ENCODE data around the gene FABP2. TPM values are rescaled to one million over a fixed set of nuclear protein-coding genes. Genes with fewer than 3 reads are reported as not detected.

Gene FABP2
- total and polyA plus RNA-seq, 4 donors = 0.79 TPM; not detected in 3

DNA sequence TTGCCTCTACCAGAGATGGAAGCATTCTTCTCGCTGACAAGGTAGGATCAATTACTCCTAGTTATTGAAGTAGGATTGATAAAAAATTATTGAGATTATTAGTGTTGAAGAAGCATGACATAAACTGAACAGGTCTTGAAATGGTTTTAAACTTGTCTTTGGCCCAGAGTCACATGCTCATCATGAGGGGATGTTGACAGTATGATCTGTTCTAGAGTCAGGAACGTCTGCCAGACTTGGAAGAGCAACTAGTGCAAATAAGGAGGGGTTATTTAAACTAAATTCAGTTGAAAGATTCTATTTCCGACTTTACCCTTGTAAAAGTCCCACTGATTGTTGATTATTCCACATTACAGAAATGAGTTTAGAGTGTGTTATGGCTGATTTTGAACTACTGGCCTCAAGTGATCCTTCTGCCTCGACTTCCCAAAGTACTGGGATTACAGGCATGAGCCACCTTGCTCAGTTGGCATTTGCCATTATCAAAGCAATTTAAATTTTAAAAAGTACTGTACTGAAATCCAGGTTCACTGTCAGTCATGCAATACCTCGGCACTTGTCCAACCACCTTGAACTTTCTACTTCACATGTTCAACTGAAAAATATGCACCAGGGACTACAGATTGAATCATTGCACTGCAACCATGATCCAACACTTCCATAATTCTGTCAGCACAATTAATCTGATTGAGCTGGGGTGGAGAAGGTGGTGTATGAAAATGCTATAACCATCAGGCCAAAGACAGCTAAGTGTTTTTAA, 19.7 kb downstream of the FABP2 start (continued):
- TF ChIP-seq, protein P1, sequence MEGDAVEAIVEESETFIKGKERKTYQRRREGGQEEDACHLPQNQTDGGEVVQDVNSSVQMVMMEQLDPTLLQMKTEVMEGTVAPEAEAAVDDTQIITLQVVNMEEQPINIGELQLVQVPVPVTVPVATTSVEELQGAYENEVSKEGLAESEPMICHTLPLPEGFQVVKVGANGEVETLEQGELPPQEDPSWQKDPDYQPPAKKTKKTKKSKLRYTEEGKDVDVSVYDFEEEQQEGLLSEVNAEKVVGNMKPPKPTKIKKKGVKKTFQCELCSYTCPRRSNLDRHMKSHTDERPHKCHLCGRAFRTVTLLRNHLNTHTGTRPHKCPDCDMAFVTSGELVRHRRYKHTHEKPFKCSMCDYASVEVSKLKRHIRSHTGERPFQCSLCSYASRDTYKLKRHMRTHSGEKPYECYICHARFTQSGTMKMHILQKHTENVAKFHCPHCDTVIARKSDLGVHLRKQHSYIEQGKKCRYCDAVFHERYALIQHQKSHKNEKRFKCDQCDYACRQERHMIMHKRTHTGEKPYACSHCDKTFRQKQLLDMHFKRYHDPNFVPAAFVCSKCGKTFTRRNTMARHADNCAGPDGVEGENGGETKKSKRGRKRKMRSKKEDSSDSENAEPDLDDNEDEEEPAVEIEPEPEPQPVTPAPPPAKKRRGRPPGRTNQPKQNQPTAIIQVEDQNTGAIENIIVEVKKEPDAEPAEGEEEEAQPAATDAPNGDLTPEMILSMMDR (IDR thresholded peaks at IDR 0.05; ENCODE audit: low read depth, low read length, missing input control) = no peak
- TF ChIP-seq, protein P2, sequence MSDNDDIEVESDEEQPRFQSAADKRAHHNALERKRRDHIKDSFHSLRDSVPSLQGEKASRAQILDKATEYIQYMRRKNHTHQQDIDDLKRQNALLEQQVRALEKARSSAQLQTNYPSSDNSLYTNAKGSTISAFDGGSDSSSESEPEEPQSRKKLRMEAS (IDR thresholded peaks at IDR 0.05) = peak; percentile 46

DNA sequence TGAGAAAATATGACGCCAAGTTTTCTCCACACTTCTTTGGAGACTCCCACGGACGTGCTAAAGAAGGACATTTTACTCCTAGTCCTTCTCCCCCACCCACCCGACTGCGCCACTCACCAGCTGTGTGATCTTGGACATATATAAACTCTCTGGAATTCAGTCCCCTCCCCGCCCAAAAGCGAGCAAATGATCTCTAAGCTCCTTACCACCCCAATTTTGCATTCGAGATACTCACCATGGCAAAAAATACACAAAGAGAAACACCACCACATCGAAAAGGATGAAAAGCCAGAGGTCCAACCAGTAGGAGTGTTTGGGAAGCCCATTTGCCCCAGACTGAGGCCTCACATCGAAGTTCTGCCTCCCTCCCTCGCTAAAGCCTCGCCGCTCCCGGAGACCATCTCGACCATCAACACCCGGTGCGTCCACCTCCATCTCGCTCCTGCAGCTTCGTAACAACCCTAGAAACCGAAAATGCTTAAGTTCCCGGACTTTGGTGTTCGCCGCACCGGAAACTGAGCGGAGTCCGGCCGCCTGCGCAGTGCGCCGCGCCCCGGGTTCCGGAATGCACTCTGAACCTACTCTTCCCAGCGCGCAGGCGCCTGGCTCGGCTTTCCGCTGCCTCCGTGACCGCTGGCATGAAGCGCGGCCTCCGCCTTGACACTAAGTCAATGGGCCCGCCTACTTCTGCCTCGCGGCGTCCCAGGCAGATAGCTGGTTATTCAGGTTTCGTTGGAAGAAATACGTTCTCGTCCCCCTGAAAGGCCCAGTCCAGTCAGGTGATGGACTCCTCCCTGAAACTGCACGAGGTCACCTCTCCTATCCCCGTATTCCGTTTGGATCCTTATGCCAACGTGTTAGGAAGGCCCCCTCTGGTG, 21.6 kb downstream of the FABP2 start:
- Histone ChIP-seq H3K4me3 (ENCODE audit: low read depth in 1 of 3, low read length in 3 of 3) (peak overlapping the region; percentile 77 to 95 (median 94)), H3K36me3 (ENCODE audit: control insufficient read depth in 4 of 4, insufficient read depth in 3 of 4, low read depth in 1 of 4, low read length in 3 of 4) (peaks cover 3 to 9% (median 7%) of the 10 kb centered on the region in 4 donors), H3K27me3 (ENCODE audit: control insufficient read depth in 4 of 4, insufficient read depth in 4 of 4, low read length in 3 of 4) (no peaks in the 10 kb centered on the region), H3K4me1 (ENCODE audit: control insufficient read depth in 4 of 4, insufficient read depth in 4 of 4, low read length in 3 of 4) (peaks cover 5 to 23% (median 13%) of the 10 kb centered on the region in 4 donors), H3K27ac (ENCODE audit: low read depth in 1 of 2, low read length in 2 of 2) (peak overlapping the region; percentile 92 to 99), H3K9ac (ENCODE audit: low read depth in 1 of 2, low read length in 2 of 2) (peak overlapping the region; percentile 48 to 96), H3K9me3 (ENCODE audit: control insufficient read depth in 4 of 4, low read length in 3 of 4) (no peaks in the 10 kb centered on the region)
- DNase-seq (ENCODE audit: low spot score) = peak; percentile 88
- WGBS = under 1% methylated on average over 54 of the region's 54 CpGs
- no peak for TF ChIP-seq JUND (IDR thresholded peaks at IDR 0.05)
- TF ChIP-seq, protein P3, sequence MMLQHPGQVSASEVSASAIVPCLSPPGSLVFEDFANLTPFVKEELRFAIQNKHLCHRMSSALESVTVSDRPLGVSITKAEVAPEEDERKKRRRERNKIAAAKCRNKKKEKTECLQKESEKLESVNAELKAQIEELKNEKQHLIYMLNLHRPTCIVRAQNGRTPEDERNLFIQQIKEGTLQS (IDR thresholded peaks at IDR 0.05) = no peak
- TF ChIP-seq RAD21 (IDR thresholded peaks at IDR 0.05) = peak in 1 of 2 donors; percentile 35
- peak in 1 of 2 donors; percentile 64 for TF ChIP-seq EGR1 (IDR thresholded peaks at IDR 0.05; ENCODE audit: low read depth in 2 of 2)
- TF ChIP-seq, protein P4, sequence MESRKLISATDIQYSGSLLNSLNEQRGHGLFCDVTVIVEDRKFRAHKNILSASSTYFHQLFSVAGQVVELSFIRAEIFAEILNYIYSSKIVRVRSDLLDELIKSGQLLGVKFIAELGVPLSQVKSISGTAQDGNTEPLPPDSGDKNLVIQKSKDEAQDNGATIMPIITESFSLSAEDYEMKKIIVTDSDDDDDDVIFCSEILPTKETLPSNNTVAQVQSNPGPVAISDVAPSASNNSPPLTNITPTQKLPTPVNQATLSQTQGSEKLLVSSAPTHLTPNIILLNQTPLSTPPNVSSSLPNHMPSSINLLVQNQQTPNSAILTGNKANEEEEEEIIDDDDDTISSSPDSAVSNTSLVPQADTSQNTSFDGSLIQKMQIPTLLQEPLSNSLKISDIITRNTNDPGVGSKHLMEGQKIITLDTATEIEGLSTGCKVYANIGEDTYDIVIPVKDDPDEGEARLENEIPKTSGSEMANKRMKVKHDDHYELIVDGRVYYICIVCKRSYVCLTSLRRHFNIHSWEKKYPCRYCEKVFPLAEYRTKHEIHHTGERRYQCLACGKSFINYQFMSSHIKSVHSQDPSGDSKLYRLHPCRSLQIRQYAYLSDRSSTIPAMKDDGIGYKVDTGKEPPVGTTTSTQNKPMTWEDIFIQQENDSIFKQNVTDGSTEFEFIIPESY (IDR thresholded peaks at IDR 0.05) = peak; percentile 76
- no peak for TF ChIP-seq NR2F2 (IDR thresholded peaks at IDR 0.05)
- TF ChIP-seq, protein P1 (IDR thresholded peaks at IDR 0.05; ENCODE audit: low read depth, low read length, missing input control) = no peak
- peak; percentile 65 for TF ChIP-seq FOXA2 (IDR thresholded peaks at IDR 0.05)
- TF ChIP-seq TAF1 (conservative IDR thresholded peaks at IDR 0.05) = peak; percentile 88
- TF ChIP-seq, protein P2 (IDR thresholded peaks at IDR 0.05) = peak; percentile 89
- TF ChIP-seq GABPA (IDR thresholded peaks at IDR 0.05 in 1 of 2, conservative IDR thresholded peaks at IDR 0.05 in 1 of 2) = peak; percentile 80 to 92
- peak; percentile 43 for TF ChIP-seq HNF4G (IDR thresholded peaks at IDR 0.05)
- TF ChIP-seq SP1 (IDR thresholded peaks at IDR 0.05) = peak; percentile 86
- TF ChIP-seq RXRA (IDR thresholded peaks at IDR 0.05) = peak; percentile 61 to 72
- peak; percentile 68 for TF ChIP-seq FOXA1 (IDR thresholded peaks at IDR 0.05)
- TF ChIP-seq HNF4A (conservative IDR thresholded peaks at IDR 0.05) = peak; percentile 78 to 89
- TF ChIP-seq, protein P5, sequence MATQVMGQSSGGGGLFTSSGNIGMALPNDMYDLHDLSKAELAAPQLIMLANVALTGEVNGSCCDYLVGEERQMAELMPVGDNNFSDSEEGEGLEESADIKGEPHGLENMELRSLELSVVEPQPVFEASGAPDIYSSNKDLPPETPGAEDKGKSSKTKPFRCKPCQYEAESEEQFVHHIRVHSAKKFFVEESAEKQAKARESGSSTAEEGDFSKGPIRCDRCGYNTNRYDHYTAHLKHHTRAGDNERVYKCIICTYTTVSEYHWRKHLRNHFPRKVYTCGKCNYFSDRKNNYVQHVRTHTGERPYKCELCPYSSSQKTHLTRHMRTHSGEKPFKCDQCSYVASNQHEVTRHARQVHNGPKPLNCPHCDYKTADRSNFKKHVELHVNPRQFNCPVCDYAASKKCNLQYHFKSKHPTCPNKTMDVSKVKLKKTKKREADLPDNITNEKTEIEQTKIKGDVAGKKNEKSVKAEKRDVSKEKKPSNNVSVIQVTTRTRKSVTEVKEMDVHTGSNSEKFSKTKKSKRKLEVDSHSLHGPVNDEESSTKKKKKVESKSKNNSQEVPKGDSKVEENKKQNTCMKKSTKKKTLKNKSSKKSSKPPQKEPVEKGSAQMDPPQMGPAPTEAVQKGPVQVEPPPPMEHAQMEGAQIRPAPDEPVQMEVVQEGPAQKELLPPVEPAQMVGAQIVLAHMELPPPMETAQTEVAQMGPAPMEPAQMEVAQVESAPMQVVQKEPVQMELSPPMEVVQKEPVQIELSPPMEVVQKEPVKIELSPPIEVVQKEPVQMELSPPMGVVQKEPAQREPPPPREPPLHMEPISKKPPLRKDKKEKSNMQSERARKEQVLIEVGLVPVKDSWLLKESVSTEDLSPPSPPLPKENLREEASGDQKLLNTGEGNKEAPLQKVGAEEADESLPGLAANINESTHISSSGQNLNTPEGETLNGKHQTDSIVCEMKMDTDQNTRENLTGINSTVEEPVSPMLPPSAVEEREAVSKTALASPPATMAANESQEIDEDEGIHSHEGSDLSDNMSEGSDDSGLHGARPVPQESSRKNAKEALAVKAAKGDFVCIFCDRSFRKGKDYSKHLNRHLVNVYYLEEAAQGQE (IDR thresholded peaks at IDR 0.05) = peak; percentile 88
- TF ChIP-seq YY1 (IDR thresholded peaks at IDR 0.05) = peak; percentile 91

All from liver (tissue), 9 donors.